HEK293 (cell line): ENCODE measurements around the gene DOCK9.

Source experiments
- CTCF ChIA-PET: fragments of 350-600 bp; formaldehyde crosslinking; extraction: SDS; loops from one replicate; lab custom pipeline; 2021; ENCODE audit warnings: antibody characterized with exemption; lab: Yijun Ruan, JAX
- POLR2A ChIA-PET: fragments of 300-600 bp; formaldehyde crosslinking; extraction: SDS; loops from one replicate; lab custom pipeline; 2020; ENCODE audit warnings: antibody characterized with exemption, inconsistent platforms; lab: Yijun Ruan, JAX
- H3K27ac ChIP-seq: fragments of 200-500 bp; sonication (Bioruptor generic); 2 replicates; pipeline ENCODE4 v1.5.1; 2014; ENCODE audit warnings: low read depth, low read length, control low read depth, inconsistent platforms; ENCODE audit errors: extremely low read depth
- H3K36me3 ChIP-seq, 2 experiments: fragments of 200-500 bp in 1 of 2; sonication (Bioruptor generic) in 1 of 2; 1 replicate in 1 of 2; 2 replicates in 1 of 2; pipeline ENCODE4 v1.5.1; 2014 to 2017; ENCODE audit warnings: inconsistent platforms in 2 of 2, low read length in 2 of 2; ENCODE audit not compliant: control insufficient read depth in 2 of 2, insufficient read depth in 1 of 2
- H3K4me1 ChIP-seq: fragments of 200-500 bp; sonication (Bioruptor generic); 2 replicates; pipeline ENCODE4 v1.5.1; 2014; ENCODE audit warnings: mild to moderate bottlenecking, low read length, inconsistent platforms; ENCODE audit not compliant: control insufficient read depth, insufficient read depth
- H3K4me3 ChIP-seq: 2 replicates; pipeline ENCODE4 v1.5.1; 2011; ENCODE audit warnings: low read depth, mild to moderate bottlenecking, control low read depth, low read length, moderate library complexity
- H3K9me3 ChIP-seq: fragments of 200-500 bp; sonication (Bioruptor generic); 2 replicates; pipeline ENCODE4 v1.5.1; 2014; ENCODE audit warnings: low read depth, low read length, inconsistent platforms; ENCODE audit not compliant: control insufficient read depth, insufficient read depth
- BCL11B ChIP-seq: fragments of 450-650 bp; formaldehyde crosslinking; IDR thresholded peaks from 2 replicates; pipeline ENCODE4 v1.5.1; 2016; ENCODE audit warnings: low read depth, missing biosample characterization, missing genetic modification characterization
- CTCF ChIP-seq: fragments of 450-650 bp; formaldehyde crosslinking; IDR thresholded peaks from 2 replicates; pipeline ENCODE4 v1.5.1; 2016; ENCODE audit warnings: missing biosample characterization, missing genetic modification characterization
- HIC1 ChIP-seq: fragments of 450-650 bp; formaldehyde crosslinking; IDR thresholded peaks from 2 replicates; pipeline ENCODE4 v1.5.1; 2016; ENCODE audit warnings: missing biosample characterization, missing genetic modification characterization
- KLF9 ChIP-seq: fragments of 450-650 bp; formaldehyde crosslinking; IDR thresholded peaks from 2 replicates; pipeline ENCODE4 v1.5.1; 2016; ENCODE audit warnings: missing biosample characterization, missing genetic modification characterization, low read depth
- MYNN ChIP-seq: fragments of 450-650 bp; formaldehyde crosslinking; IDR thresholded peaks from 2 replicates; pipeline ENCODE4 v1.5.1; 2016; ENCODE audit warnings: missing biosample characterization, missing genetic modification characterization, borderline replicate concordance
- OVOL3 ChIP-seq: fragments of 450-650 bp; formaldehyde crosslinking; IDR thresholded peaks from 2 replicates; pipeline ENCODE4 v1.5.1; 2016; ENCODE audit warnings: missing biosample characterization, missing genetic modification characterization
- TCF7L2 ChIP-seq: IDR thresholded peaks from 2 replicates; pipeline ENCODE4 v1.6.1; 2011; ENCODE audit warnings: low read depth, mild to moderate bottlenecking, inconsistent platforms, low read length, moderate library complexity, borderline replicate concordance
- ZNF174 ChIP-seq: fragments of 450-650 bp; formaldehyde crosslinking; IDR thresholded peaks from 2 replicates; pipeline ENCODE4 v1.5.0; 2017; ENCODE audit warnings: missing biosample characterization, mild to moderate bottlenecking, missing genetic modification characterization
- ZNF266 ChIP-seq: fragments of 450-650 bp; formaldehyde crosslinking; IDR thresholded peaks from 2 replicates; pipeline ENCODE4 v1.5.1; 2016; ENCODE audit warnings: missing biosample characterization, missing genetic modification characterization, low read depth
- ZNF280C ChIP-seq: fragments of 450-650 bp; formaldehyde crosslinking; IDR thresholded peaks from 2 replicates; pipeline ENCODE4 v1.5.1; 2016; ENCODE audit warnings: missing biosample characterization, missing genetic modification characterization
- ZNF398 ChIP-seq: fragments of 450-650 bp; formaldehyde crosslinking; IDR thresholded peaks from 2 replicates; pipeline ENCODE4 v1.5.1; 2017; ENCODE audit warnings: missing biosample characterization, missing genetic modification characterization
- ZNF473 ChIP-seq: fragments of 450-650 bp; formaldehyde crosslinking; IDR thresholded peaks from 2 replicates; pipeline ENCODE4 v1.5.1; 2017; ENCODE audit warnings: missing biosample characterization, missing genetic modification characterization
- ZNF488 ChIP-seq: fragments of 450-650 bp; formaldehyde crosslinking; IDR thresholded peaks from 2 replicates; pipeline ENCODE4 v1.5.1; 2016; ENCODE audit warnings: missing biosample characterization, missing genetic modification characterization
- ZNF514 ChIP-seq: fragments of 450-650 bp; formaldehyde crosslinking; IDR thresholded peaks from 2 replicates; pipeline ENCODE4 v1.5.1; 2016; ENCODE audit warnings: missing biosample characterization, missing genetic modification characterization
- ZNF530 ChIP-seq: fragments of 450-650 bp; formaldehyde crosslinking; IDR thresholded peaks from 2 replicates; pipeline ENCODE4 v1.5.1; 2016; ENCODE audit warnings: low read depth, missing biosample characterization, missing genetic modification characterization
- ZNF600 ChIP-seq: fragments of 450-650 bp; formaldehyde crosslinking; IDR thresholded peaks from 2 replicates; pipeline ENCODE4 v1.5.1; 2016; ENCODE audit warnings: missing biosample characterization, missing genetic modification characterization
- ZNF624 ChIP-seq: fragments of 450-650 bp; formaldehyde crosslinking; IDR thresholded peaks from 2 replicates; pipeline ENCODE4 v1.5.1; 2017; ENCODE audit warnings: missing biosample characterization, missing genetic modification characterization
- ZNF785 ChIP-seq: fragments of 450-650 bp; formaldehyde crosslinking; IDR thresholded peaks from 2 replicates; pipeline ENCODE4 v1.5.1; 2016; ENCODE audit warnings: missing biosample characterization, missing genetic modification characterization
- ZSCAN23 ChIP-seq: fragments of 450-650 bp; formaldehyde crosslinking; IDR thresholded peaks from 2 replicates; pipeline ENCODE4 v1.5.1; 2016; ENCODE audit warnings: missing biosample characterization, missing genetic modification characterization

The DOCK9 gene

GRCh38 chr13:99013951-99014350 lies 36.1 kb upstream of the DOCK9 start:
- H3K27ac ChIP-seq = no peak overlapping the region
- no peak overlapping the region for H3K4me3 ChIP-seq
- CTCF ChIA-PET = no interaction called here
- no peaks in the 10 kb centered on the region for H3K4me1 ChIP-seq
- POLR2A ChIA-PET = no interaction called here
- H3K9me3 ChIP-seq = no peaks in the 10 kb centered on the region
- TF ChIP-seq ZNF473 (tag by site-specific recombination) (no peak), ZNF174 (no peak), ZNF600 (tag by site-specific recombination) (no peak), ZNF398 (tag by site-specific recombination) (no peak), MYNN (tag by site-specific recombination) (no peak), ZNF514 (tag by site-specific recombination) (no peak), ZNF488 (tag by site-specific recombination) (no peak), HIC1 (tag by site-specific recombination) (no peak), BCL11B (no peak), CTCF (tag by site-specific recombination) (no peak), ZNF280C (tag by site-specific recombination) (no peak), ZNF266 (tag by site-specific recombination) (no peak), ZSCAN23 (tag by site-specific recombination) (no peak), KLF9 (no peak), TCF7L2 (no peak), ZNF624 (no peak), ZNF785 (tag by site-specific recombination) (no peak), ZNF530 (tag by site-specific recombination) (no peak), OVOL3 (tag by site-specific recombination) (no peak)
- no peaks in the 10 kb centered on the region for H3K36me3 ChIP-seq
